ENCODE data around the gene OR51E1.

OR51E1 gene

GRCh38 chr11:4645974-4646373 is 2.2 kb downstream of the OR51E1 start:
- peaks cover 5% of the 10 kb centered on the region for H3K27me3 ChIP-seq (ENCODE audit: insufficient read depth, poor library complexity, severe bottlenecking)
- H3K4me3 ChIP-seq (replicated peaks; ENCODE audit: insufficient read depth, low read length): no peak overlapping the region
- no peak overlapping the region for H3K27ac ChIP-seq (replicated peaks)
- TF ChIP-seq POLR2AphosphoS5 (IDR thresholded peaks at IDR 0.05; ENCODE audit: low read depth) (no peak), REST (IDR thresholded peaks at IDR 0.05; ENCODE audit: insufficient replicate concordance, low read depth) (no peak), CTCF (IDR thresholded peaks at IDR 0.05; ENCODE audit: insufficient read depth, low read length) (no peak), SPI1 (IDR thresholded peaks at IDR 0.05; ENCODE audit: borderline replicate concordance, low read depth) (no peak), GABPA (IDR thresholded peaks at IDR 0.05; ENCODE audit: low read depth) (no peak)
- DNase-seq (ENCODE audit: low read depth in 1 of 2, low spot score in 1 of 2): no peak

GRCh38 chr11:4647766-4648165 is 4.0 kb downstream of the OR51E1 start:
- TF ChIP-seq GABPA (IDR thresholded peaks at IDR 0.05; ENCODE audit: low read depth) (no peak), POLR2AphosphoS5 (IDR thresholded peaks at IDR 0.05; ENCODE audit: low read depth) (no peak), REST (IDR thresholded peaks at IDR 0.05; ENCODE audit: insufficient replicate concordance, low read depth) (no peak), CTCF (IDR thresholded peaks at IDR 0.05; ENCODE audit: insufficient read depth, low read length) (no peak), SPI1 (IDR thresholded peaks at IDR 0.05; ENCODE audit: borderline replicate concordance, low read depth) (no peak)
- no peak for DNase-seq (ENCODE audit: low read depth in 1 of 2, low spot score in 1 of 2)
- H3K27me3 ChIP-seq (ENCODE audit: insufficient read depth, poor library complexity, severe bottlenecking): peaks cover 5% of the 10 kb centered on the region
- H3K27ac ChIP-seq (replicated peaks): no peak overlapping the region
- no peak overlapping the region for H3K4me3 ChIP-seq (replicated peaks; ENCODE audit: insufficient read depth, low read length)

- Histone ChIP-seq H3K4me3 (replicated peaks; ENCODE audit: insufficient read depth, low read length) (no peak overlapping the region), H3K27me3 (ENCODE audit: insufficient read depth, poor library complexity, severe bottlenecking) (no peaks in the 10 kb centered on the region), H3K27ac (replicated peaks) (no peak overlapping the region)
- no peak for TF ChIP-seq REST (IDR thresholded peaks at IDR 0.05; ENCODE audit: insufficient replicate concordance, low read depth)
- TF ChIP-seq POLR2AphosphoS5 (IDR thresholded peaks at IDR 0.05; ENCODE audit: low read depth): no peak
- TF ChIP-seq SPI1 (IDR thresholded peaks at IDR 0.05; ENCODE audit: borderline replicate concordance, low read depth): no peak
- TF ChIP-seq GABPA (IDR thresholded peaks at IDR 0.05; ENCODE audit: low read depth): no peak
- TF ChIP-seq CTCF (IDR thresholded peaks at IDR 0.05; ENCODE audit: insufficient read depth, low read length): no peak
- DNase-seq (ENCODE audit: low read depth in 1 of 2, low spot score in 1 of 2): no peak
These were observed 11.0 kb downstream of the OR51E1 start for GRCh38 chr11:4654635-4655369.
